Measurements from ENCODE around the gene COA8. TPM values are rescaled to one million over a fixed set of nuclear protein-coding genes. Genes with fewer than 3 reads are reported as not detected.
A peak's percentile ranks its signal among the peaks of the same experiment; 100 is the strongest.

The COA8 gene
- polyA plus RNA-seq, 1 donor from 2014 or later: 169 TPM

GRCh38 chr14:103568952-103569351 lies 6.2 kb downstream of the COA8 start:
- Histone ChIP-seq H4K20me1 (ENCODE audit: insufficient read depth) (no peaks in the 10 kb centered on the region), H3K4me2 (ENCODE audit: low read length) (no peak overlapping the region), H3K79me2 (replicated peaks; ENCODE audit: insufficient read depth, low read length) (peaks cover 54% of the 10 kb centered on the region), H3K27me3 (ENCODE audit: insufficient read depth, low read depth, low read length) (no peaks in the 10 kb centered on the region), H3K9me3 (ENCODE audit: low read length) (no peaks in the 10 kb centered on the region), H3F3A (ENCODE audit: insufficient read depth, low read length, poor library complexity, severe bottlenecking) (no peaks in the 10 kb centered on the region), H3K4me3 (ENCODE audit: low read length) (peak overlapping the region; percentile 15), H3K27ac (ENCODE audit: low read length) (peak overlapping the region; percentile 61), H3K36me3 (ENCODE audit: insufficient read depth, low read length) (no peaks in the 10 kb centered on the region), H2AFZ (ENCODE audit: low read depth, low read length) (no peak overlapping the region), H3K9ac (ENCODE audit: low read length) (peak overlapping the region; percentile 45), H3K9me2 (ENCODE audit: insufficient read depth, low read length) (no peaks in the 10 kb centered on the region)
- TF ChIP-seq POLR2AphosphoS5 (IDR thresholded peaks at IDR 0.05) (peak; percentile 6), REST (IDR thresholded peaks at IDR 0.05; ENCODE audit: borderline replicate concordance) (no peak)

DNA sequence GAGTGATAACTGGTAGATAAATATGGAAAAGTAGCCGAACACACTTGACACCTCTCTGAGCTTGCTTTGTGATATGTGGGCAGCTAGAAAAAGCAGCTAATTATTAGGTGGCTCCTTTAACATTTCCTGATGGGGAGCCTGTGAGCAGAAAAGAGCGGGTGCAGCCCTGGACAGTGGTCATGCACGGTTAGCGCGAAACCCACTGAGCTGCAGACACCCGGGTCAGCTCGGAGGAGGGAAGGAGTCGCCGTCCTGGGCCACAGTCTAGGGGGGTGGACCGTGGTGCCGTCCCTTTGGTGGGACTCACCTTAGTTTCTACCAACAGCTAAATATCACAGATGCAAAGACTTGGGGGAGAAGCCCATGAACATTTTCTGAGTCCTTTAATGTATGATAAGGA lies 6.6 kb downstream of the COA8 start:
- Histone ChIP-seq H3K9me3 (ENCODE audit: low read length) (no peaks in the 10 kb centered on the region), H2AFZ (ENCODE audit: low read depth, low read length) (no peak overlapping the region), H3K36me3 (ENCODE audit: insufficient read depth, low read length) (no peaks in the 10 kb centered on the region), H3K4me3 (ENCODE audit: low read length) (peak overlapping the region; percentile 15), H3K79me2 (replicated peaks; ENCODE audit: insufficient read depth, low read length) (peaks cover 51% of the 10 kb centered on the region), H3K9ac (ENCODE audit: low read length) (peak overlapping the region; percentile 45), H4K20me1 (ENCODE audit: insufficient read depth) (no peaks in the 10 kb centered on the region), H3F3A (ENCODE audit: insufficient read depth, low read length, poor library complexity, severe bottlenecking) (no peaks in the 10 kb centered on the region), H3K9me2 (ENCODE audit: insufficient read depth, low read length) (no peaks in the 10 kb centered on the region), H3K27me3 (ENCODE audit: insufficient read depth, low read depth, low read length) (no peaks in the 10 kb centered on the region), H3K27ac (ENCODE audit: low read length) (peak overlapping the region; percentile 61), H3K4me2 (ENCODE audit: low read length) (no peak overlapping the region)
- TF ChIP-seq TAF1 (IDR thresholded peaks at IDR 0.05; ENCODE audit: low read depth) (no peak), EZH2 (IDR thresholded peaks at IDR 0.05; ENCODE audit: borderline replicate concordance, insufficient read depth, low read length, poor library complexity, severe bottlenecking) (no peak), EP300 (conservative IDR thresholded peaks at IDR 0.05; ENCODE audit: poor library complexity, severe bottlenecking) (no peak), POLR2AphosphoS5 (IDR thresholded peaks at IDR 0.05) (no peak), MXI1 (conservative IDR thresholded peaks at IDR 0.05; ENCODE audit: poor library complexity, severe bottlenecking) (no peak), SMC3 (conservative IDR thresholded peaks at IDR 0.05; ENCODE audit: poor library complexity) (no peak), RAD21 (conservative IDR thresholded peaks at IDR 0.05) (no peak), REST (IDR thresholded peaks at IDR 0.05; ENCODE audit: borderline replicate concordance) (no peak)
- TF ChIP-seq, protein P1, sequence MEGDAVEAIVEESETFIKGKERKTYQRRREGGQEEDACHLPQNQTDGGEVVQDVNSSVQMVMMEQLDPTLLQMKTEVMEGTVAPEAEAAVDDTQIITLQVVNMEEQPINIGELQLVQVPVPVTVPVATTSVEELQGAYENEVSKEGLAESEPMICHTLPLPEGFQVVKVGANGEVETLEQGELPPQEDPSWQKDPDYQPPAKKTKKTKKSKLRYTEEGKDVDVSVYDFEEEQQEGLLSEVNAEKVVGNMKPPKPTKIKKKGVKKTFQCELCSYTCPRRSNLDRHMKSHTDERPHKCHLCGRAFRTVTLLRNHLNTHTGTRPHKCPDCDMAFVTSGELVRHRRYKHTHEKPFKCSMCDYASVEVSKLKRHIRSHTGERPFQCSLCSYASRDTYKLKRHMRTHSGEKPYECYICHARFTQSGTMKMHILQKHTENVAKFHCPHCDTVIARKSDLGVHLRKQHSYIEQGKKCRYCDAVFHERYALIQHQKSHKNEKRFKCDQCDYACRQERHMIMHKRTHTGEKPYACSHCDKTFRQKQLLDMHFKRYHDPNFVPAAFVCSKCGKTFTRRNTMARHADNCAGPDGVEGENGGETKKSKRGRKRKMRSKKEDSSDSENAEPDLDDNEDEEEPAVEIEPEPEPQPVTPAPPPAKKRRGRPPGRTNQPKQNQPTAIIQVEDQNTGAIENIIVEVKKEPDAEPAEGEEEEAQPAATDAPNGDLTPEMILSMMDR (IDR thresholded peaks at IDR 0.05; ENCODE audit: poor library complexity, severe bottlenecking): no peak
